Astrocyte (in vitro differentiated cells and primary cell): ENCODE results near the gene OR2A2. TPM values are rescaled to one million over a fixed set of nuclear protein-coding genes. Genes with fewer than 3 reads are reported as not detected.

ENCODE experiments used
- total RNA-seq: library from RNA; stranded (reverse); gene quantifications from 2 replicates; pipeline ENCODE4 v1.2.1, GENCODE V29; 2021

Gene OR2A2
- total RNA-seq, 1 donor from 2014 or later = not detected

Other genes starting within 250 kb of the OR2A2 start
- 90.8 and 97.4 TPM in 2 replicates for gene TCAF1, start 207.4 kb upstream of the OR2A2 start, total RNA-seq
- not detected in 2 replicates for gene OR2F2, start 174.3 kb upstream of the OR2A2 start, total RNA-seq
- gene OR2F1, start 154.7 kb upstream of the OR2A2 start, total RNA-seq = not detected in 2 replicates
- not detected in 2 replicates for gene OR6B1, start 109.3 kb upstream of the OR2A2 start, total RNA-seq
- gene OR2A5, start 60.6 kb upstream of the OR2A2 start, total RNA-seq = not detected in 2 replicates
- not detected in 2 replicates for gene OR2A25, start 39.8 kb upstream of the OR2A2 start, total RNA-seq
- gene OR2A12, start 23.3 kb upstream of the OR2A2 start, total RNA-seq = not detected in 2 replicates
- not detected in 2 replicates for gene OR2A14, start 13.6 kb downstream of the OR2A2 start, total RNA-seq
- gene CTAGE4, start 73.9 kb downstream of the OR2A2 start, total RNA-seq = 0.99 and 1.4 TPM in 2 replicates
- gene ARHGEF35, start 86.2 kb downstream of the OR2A2 start, total RNA-seq = 4.4 and 5.0 TPM in 2 replicates
- gene OR2A42, start 130.0 kb downstream of the OR2A2 start, total RNA-seq = not detected in 2 replicates
- gene OR2A7, start 155.2 kb downstream of the OR2A2 start, total RNA-seq = 0.62 and 0.64 TPM in 2 replicates
- gene CTAGE8, start 159.7 kb downstream of the OR2A2 start, total RNA-seq = 0.96 and 0.98 TPM in 2 replicates
- gene OR2A1, start 202.8 kb downstream of the OR2A2 start, total RNA-seq = not detected in 2 replicates
- 9.3 and 10.5 TPM in 2 replicates for gene ARHGEF5, start 245.8 kb downstream of the OR2A2 start, total RNA-seq